Right atrium auricular region (tissue), 2 donors: ENCODE results near the gene SPATA13. TPM values are rescaled to one million over a fixed set of nuclear protein-coding genes. Genes with fewer than 3 reads are reported as not detected.

Experiments used
- DNase-seq: peaks from one replicate; pipeline ENCODE4 v3.0.0-alpha.2; 2019; ENCODE audit warnings: low spot score
- H3K27ac ChIP-seq, 2 donors: fragments of 200-600 bp; sonication (generic); 1 replicate in 1 of 2; 2 replicates in 1 of 2; pipeline ENCODE4 v1.5.1; 2016 to 2019
- H3K27me3 ChIP-seq, 2 donors: fragments of 200-600 bp; sonication (generic); one replicate each; pipeline versions ENCODE4 v1.5.1 to v1.6.0; 2017 to 2019
- H3K36me3 ChIP-seq: fragments of 200-600 bp; sonication (generic); one replicate; pipeline ENCODE4 v1.5.1; 2016
- H3K4me1 ChIP-seq, 2 donors: fragments of 200-600 bp; sonication (generic); one replicate each; pipeline versions ENCODE4 v1.5.1 to v1.6.0; 2017 to 2019
- H3K4me3 ChIP-seq, 2 donors: fragments of 200-600 bp; sonication (generic); 1 replicate in 1 of 2; 2 replicates in 1 of 2; pipeline ENCODE4 v1.5.1; 2017 to 2019; ENCODE audit warnings: mild to moderate bottlenecking in 1 of 2, moderate library complexity in 1 of 2
- H3K9me3 ChIP-seq, 2 donors: fragments of 200-600 bp; sonication (generic); one replicate each; pipeline ENCODE4 v1.5.1; 2019
- total RNA-seq, 2 donors: library from RNA; depleted of rRNA; stranded (reverse); fragments of >200 nt; gene quantifications; one replicate each; pipeline ENCODE4 v1.1.0, GENCODE V29; 2016
- TF ChIP-seq, protein P1 (sequence below), 2 donors: fragments of 200-600 bp; sonication (generic); IDR thresholded peaks; one replicate each; pipeline ENCODE4 v1.5.1; 2019; ENCODE audit warnings: antibody characterized with exemption in 2 of 2

Gene SPATA13
- total RNA-seq, 2 donors from 2014 or later, result 10.0 to 14.1 TPM

DNA sequence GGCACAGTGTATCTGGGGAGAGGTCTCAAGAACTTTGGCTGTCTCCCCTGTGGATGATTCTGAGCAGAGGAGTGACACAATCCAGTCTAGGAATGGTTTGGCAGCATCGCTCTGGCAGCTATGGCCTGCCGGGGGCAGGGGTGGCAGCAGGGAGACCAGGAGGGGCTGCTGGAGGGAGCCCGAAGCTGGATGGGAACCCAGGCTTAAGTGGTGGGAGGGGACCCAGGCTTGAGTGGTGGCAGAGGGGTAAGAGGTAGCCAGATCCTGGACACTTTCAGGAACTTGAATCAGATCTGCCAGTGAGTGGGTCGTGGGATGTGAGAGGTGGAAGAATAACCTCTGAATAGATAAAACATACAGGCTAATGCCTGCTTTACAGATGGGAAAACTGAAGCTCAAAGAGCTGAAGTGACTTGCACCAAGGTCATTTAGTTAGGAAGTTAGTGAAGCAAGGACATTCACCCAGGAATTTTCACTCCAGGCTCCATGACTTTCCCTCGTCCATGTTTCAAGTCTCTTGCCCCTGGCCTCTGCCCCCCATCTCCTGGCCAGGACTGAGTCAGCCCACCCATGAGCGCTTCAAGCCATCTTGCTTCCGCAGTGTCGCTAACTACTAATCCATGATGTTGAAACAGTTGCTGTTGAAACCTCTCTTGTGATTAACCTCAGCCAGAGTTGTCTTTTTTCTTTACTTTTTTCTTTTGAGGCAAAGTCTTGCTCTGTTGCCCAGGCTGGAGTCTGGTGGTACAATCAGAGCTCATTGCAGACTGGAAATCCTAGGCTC lies 119.0 kb downstream of the SPATA13 start:
- peaks cover under 1% of the 10 kb centered on the region for H3K36me3 ChIP-seq
- TF ChIP-seq, protein P1, sequence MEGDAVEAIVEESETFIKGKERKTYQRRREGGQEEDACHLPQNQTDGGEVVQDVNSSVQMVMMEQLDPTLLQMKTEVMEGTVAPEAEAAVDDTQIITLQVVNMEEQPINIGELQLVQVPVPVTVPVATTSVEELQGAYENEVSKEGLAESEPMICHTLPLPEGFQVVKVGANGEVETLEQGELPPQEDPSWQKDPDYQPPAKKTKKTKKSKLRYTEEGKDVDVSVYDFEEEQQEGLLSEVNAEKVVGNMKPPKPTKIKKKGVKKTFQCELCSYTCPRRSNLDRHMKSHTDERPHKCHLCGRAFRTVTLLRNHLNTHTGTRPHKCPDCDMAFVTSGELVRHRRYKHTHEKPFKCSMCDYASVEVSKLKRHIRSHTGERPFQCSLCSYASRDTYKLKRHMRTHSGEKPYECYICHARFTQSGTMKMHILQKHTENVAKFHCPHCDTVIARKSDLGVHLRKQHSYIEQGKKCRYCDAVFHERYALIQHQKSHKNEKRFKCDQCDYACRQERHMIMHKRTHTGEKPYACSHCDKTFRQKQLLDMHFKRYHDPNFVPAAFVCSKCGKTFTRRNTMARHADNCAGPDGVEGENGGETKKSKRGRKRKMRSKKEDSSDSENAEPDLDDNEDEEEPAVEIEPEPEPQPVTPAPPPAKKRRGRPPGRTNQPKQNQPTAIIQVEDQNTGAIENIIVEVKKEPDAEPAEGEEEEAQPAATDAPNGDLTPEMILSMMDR (IDR thresholded peaks at IDR 0.05), result no peak
- no peaks in the 10 kb centered on the region for H3K27me3 ChIP-seq
- DNase-seq, result peak; percentile 54
- H3K27ac ChIP-seq, result no peak overlapping the region
- no peaks in the 10 kb centered on the region for H3K9me3 ChIP-seq
- peaks cover 0 to 32% of the 10 kb centered on the region in 2 donors for H3K4me1 ChIP-seq
- H3K4me3 ChIP-seq, result no peak overlapping the region

DNA sequence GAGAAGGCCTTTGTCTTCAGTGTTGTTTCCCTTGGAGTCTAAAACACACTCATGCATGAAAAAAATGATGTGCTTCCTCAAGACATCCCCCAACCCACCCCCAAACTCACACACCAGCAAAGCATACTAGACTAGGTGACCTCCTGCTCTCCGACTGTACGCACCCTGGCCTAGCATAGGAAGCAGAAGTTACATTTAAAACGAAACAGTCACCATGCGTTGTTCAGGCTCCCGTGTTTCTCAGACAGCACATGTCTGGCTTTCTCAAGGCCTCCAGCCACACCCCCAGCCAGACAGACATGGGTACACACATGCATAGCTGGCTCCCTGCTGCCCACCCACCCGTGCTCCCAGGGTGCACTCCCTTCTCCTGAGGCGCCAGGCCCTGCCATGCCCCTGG lies 120.2 kb downstream of the SPATA13 start:
- no peaks in the 10 kb centered on the region for H3K27me3 ChIP-seq

DNA sequence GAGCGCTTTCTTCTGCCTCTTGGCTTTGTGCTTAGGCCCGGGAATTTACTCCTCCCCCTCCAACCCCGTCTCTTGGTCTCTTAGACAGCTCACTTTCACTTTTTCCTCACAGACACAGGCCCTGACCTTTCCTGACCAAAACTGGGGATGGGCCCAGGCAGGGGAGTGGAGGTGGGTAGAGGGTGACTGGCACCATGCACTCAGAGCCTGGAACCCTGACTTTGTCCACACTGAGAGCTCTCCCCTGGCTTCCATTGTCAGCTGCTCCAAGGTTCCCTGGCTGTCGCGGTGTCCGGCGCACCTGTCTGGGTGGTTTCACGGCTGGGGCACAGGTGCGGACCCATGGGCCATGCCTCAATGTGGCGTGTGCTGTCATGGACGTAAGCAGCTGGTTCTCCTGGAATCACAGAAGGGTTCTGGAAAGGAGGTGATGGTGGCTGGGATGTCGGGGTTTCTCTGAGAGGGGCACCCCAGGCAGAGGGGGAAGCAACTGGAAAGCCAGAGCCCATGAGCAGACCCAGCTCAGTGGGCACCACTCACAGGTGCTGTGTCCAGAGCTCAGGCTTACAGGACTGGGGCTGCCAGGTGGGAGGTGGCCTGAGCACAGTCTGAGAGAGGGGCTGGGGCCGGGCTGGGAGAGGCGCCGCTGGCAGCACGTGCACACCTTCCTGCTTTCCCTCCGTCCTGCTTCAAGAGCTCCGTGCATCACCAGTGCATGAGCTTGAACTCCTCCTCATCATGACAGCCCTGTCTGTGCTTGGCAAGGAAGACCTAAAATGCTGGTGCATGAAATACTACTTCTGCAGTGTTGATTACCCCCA lies 120.9 kb downstream of the SPATA13 start:
- TF ChIP-seq, protein P1 (IDR thresholded peaks at IDR 0.05), result no peak
- Histone ChIP-seq H3K27me3 (no peaks in the 10 kb centered on the region), H3K36me3 (peaks cover 14% of the 10 kb centered on the region), H3K27ac (no peak overlapping the region), H3K9me3 (no peaks in the 10 kb centered on the region), H3K4me1 (peaks cover 0 to 21% of the 10 kb centered on the region in 2 donors), H3K4me3 (no peak overlapping the region)
- DNase-seq, result peak; percentile 46

More for the DNA sequence above, 120.2 kb downstream of the SPATA13 start:
- Histone ChIP-seq H3K4me1 (peaks cover 0 to 21% of the 10 kb centered on the region in 2 donors), H3K4me3 (no peak overlapping the region), H3K27ac (no peak overlapping the region), H3K36me3 (peaks cover 7% of the 10 kb centered on the region), H3K9me3 (no peaks in the 10 kb centered on the region)
- TF ChIP-seq, protein P1 (IDR thresholded peaks at IDR 0.05), result no peak
- peak; percentile 56 for DNase-seq

DNA sequence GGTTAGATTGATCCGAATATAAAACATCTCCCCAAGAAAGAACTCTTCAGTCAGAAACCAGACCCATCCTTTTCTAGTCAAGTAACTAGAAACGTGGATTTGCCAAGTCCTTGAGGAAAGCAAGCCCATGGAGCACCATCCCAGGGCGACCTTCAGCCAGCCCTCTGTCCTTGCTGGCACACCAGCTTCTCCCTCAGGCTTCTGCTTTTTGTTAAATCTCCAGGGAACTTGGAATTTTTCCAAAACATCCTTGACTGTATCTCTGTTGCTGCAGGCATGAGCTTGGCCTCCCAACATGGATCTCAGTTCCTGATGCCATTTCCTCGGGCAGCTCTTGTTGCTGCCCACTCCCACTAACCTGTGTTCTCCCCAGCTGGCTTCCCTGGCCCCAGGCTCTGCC lies 121.7 kb downstream of the SPATA13 start:
- H3K9me3 ChIP-seq, result no peaks in the 10 kb centered on the region
- DNase-seq, result peak; percentile 11
- H3K4me3 ChIP-seq, result no peak overlapping the region
- TF ChIP-seq, protein P1 (IDR thresholded peaks at IDR 0.05), result no peak
- no peak overlapping the region for H3K27ac ChIP-seq
- peaks cover 22% of the 10 kb centered on the region for H3K36me3 ChIP-seq
- H3K4me1 ChIP-seq, result peaks cover 0 to 21% of the 10 kb centered on the region in 2 donors
- H3K27me3 ChIP-seq, result no peaks in the 10 kb centered on the region

DNA sequence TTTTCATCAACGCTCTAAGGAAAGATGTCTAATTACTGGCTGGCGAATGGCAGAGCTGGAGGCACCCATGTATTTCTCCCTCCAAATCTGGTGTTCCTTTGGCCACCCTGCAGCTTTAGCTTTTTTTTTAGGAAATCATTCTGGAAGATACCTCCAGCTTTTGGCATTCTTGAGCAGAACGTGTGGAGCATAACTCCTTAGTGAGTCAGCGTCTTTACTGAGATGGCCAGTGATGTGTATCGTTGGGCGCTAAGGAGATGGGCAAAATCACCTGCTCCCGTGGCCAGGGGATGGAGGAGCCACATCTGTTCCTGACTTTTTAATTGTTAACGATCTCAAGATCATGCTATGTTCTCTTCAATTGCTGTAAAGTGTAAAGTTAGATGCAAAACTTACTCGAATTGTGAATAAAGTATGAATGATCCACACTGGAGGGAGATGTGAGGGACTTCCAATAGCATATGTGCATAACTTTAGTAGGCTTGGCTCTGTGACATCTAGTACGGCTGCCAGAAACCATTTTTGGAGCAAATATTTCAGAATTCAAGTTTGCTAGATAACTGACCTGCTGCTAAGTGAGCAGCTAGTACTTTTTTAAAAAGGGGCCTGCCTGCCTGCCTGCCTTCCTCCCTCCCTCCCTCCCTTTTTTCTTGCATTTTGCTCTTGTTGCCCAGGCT lies 124.5 kb downstream of the SPATA13 start:
- no peaks in the 10 kb centered on the region for H3K27me3 ChIP-seq
- peaks cover 0 to 21% of the 10 kb centered on the region in 2 donors for H3K4me1 ChIP-seq
- no peak overlapping the region for H3K27ac ChIP-seq
- H3K9me3 ChIP-seq, result no peaks in the 10 kb centered on the region
- peaks cover 46% of the 10 kb centered on the region for H3K36me3 ChIP-seq
- H3K4me3 ChIP-seq, result no peak overlapping the region
- DNase-seq, result no peak
- TF ChIP-seq, protein P1 (IDR thresholded peaks at IDR 0.05), result no peak
